Neural cell (in vitro differentiated cells): Measurements from ENCODE around the gene AXL. TPM values are rescaled to one million over a fixed set of nuclear protein-coding genes. Genes with fewer than 3 reads are reported as not detected.

Experiments used
- H2AFZ ChIP-seq: fragments of 200-600, 300-800 bp; sonication (generic), shearing (Covaris generic); 2 replicates; pipeline ENCODE4 v1.6.0; 2014; ENCODE audit warnings: low read depth, mild to moderate bottlenecking, antibody characterized with exemption, low read length, moderate library complexity
- H3F3A ChIP-seq: fragments of 200-600 bp; shearing (Covaris generic); 2 replicates; pipeline ENCODE4 v1.6.1; 2016; ENCODE audit warnings: mild to moderate bottlenecking, moderate library complexity, mixed read lengths, antibody characterized with exemption, low read length; ENCODE audit not compliant: insufficient read depth, poor library complexity, severe bottlenecking
- H3K27ac ChIP-seq: fragments of 200-600, 300-800 bp; sonication (generic), shearing (Covaris generic); 2 replicates; pipeline ENCODE4 v1.5.1; 2014; ENCODE audit warnings: mild to moderate bottlenecking, low read length, moderate library complexity
- H3K27me3 ChIP-seq: fragments of 300-800, 200-600 bp; sonication (generic), shearing (Covaris generic); 2 replicates; pipeline ENCODE4 v1.6.0; 2014; ENCODE audit warnings: mild to moderate bottlenecking, low read depth, low read length, moderate library complexity; ENCODE audit not compliant: insufficient read depth
- H3K36me3 ChIP-seq: fragments of 300-800, 200-600 bp; sonication (generic), shearing (Covaris generic); 2 replicates; pipeline ENCODE4 v1.5.1; 2014; ENCODE audit warnings: mild to moderate bottlenecking, antibody characterized with exemption, low read length, moderate library complexity; ENCODE audit not compliant: insufficient read depth
- H3K4me2 ChIP-seq: fragments of 300-800, 200-600 bp; sonication (generic), shearing (Covaris generic); 2 replicates; pipeline ENCODE4 v1.6.0; 2014; ENCODE audit warnings: mild to moderate bottlenecking, low read length
- H3K4me3 ChIP-seq: fragments of 300-800, 200-600 bp; sonication (generic), shearing (Covaris generic); 2 replicates; pipeline ENCODE4 v1.5.1; 2014; ENCODE audit warnings: mild to moderate bottlenecking, low read length, moderate library complexity
- H3K79me2 ChIP-seq: fragments of 200-600 bp; shearing (Covaris generic); replicated peaks from 2 replicates; pipeline ENCODE4 v1.6.0; 2014; ENCODE audit warnings: mild to moderate bottlenecking, low read length, moderate library complexity; ENCODE audit not compliant: insufficient read depth
- H3K9ac ChIP-seq: fragments of 300-800, 200-600 bp; sonication (generic), shearing (Covaris generic); 2 replicates; pipeline ENCODE4 v1.6.1; 2016; ENCODE audit warnings: mild to moderate bottlenecking, low read length, mixed read lengths
- H3K9me2 ChIP-seq: fragments of 200-600 bp; shearing (Covaris generic); 2 replicates; pipeline ENCODE4 v1.6.1; 2016; ENCODE audit warnings: mild to moderate bottlenecking, low read length, mixed read lengths; ENCODE audit not compliant: insufficient read depth
- H3K9me3 ChIP-seq: fragments of 200-600, 300-800 bp; sonication (generic), shearing (Covaris generic); 2 replicates; pipeline ENCODE4 v1.6.1; 2016; ENCODE audit warnings: mild to moderate bottlenecking, mixed run types, low read length, moderate library complexity, mixed read lengths
- H4K20me1 ChIP-seq: fragments of 200-600 bp; shearing (Covaris generic); 2 replicates; pipeline ENCODE4 v1.6.1; 2016; ENCODE audit warnings: mild to moderate bottlenecking, mixed run types; ENCODE audit not compliant: insufficient read depth
- EP300 ChIP-seq: fragments of 450-650 bp; conservative IDR thresholded peaks from 2 replicates; pipeline ENCODE4 v1.6.1; 2014; ENCODE audit warnings: antibody characterized with exemption, mild to moderate bottlenecking, moderate library complexity; ENCODE audit not compliant: poor library complexity, severe bottlenecking
- EZH2 ChIP-seq: fragments of 200-600, 300-800 bp; shearing (Covaris generic), sonication (generic); IDR thresholded peaks from 2 replicates; pipeline ENCODE4 v1.6.1; 2014; ENCODE audit warnings: antibody characterized with exemption, low read length, borderline replicate concordance, mild to moderate bottlenecking; ENCODE audit not compliant: insufficient read depth, poor library complexity, severe bottlenecking
- MXI1 ChIP-seq: fragments of 450-650 bp; conservative IDR thresholded peaks from 2 replicates; pipeline ENCODE4 v1.6.1; 2014; ENCODE audit warnings: antibody characterized with exemption, mild to moderate bottlenecking; ENCODE audit not compliant: poor library complexity, severe bottlenecking
- POLR2AphosphoS5 ChIP-seq: IDR thresholded peaks from 2 replicates; pipeline ENCODE4 v1.6.1; 2012
- RAD21 ChIP-seq: fragments of 450-650 bp; conservative IDR thresholded peaks from 2 replicates; pipeline ENCODE4 v1.6.1; 2014; ENCODE audit warnings: antibody characterized with exemption, mild to moderate bottlenecking, moderate library complexity
- SMC3 ChIP-seq: fragments of 450-650 bp; conservative IDR thresholded peaks from 2 replicates; pipeline ENCODE4 v1.6.1; 2014; ENCODE audit warnings: antibody characterized with exemption, mild to moderate bottlenecking, moderate library complexity; ENCODE audit not compliant: poor library complexity
- TAF1 ChIP-seq: IDR thresholded peaks from 2 replicates; pipeline ENCODE4 v1.6.1; 2012; ENCODE audit warnings: low read depth
- polyA plus RNA-seq: library from polyadenylated mRNA; depleted of rRNA; stranded (reverse); fragments of >200 nt; gene quantifications from 2 replicates; pipeline ENCODE4 v1.2.3, GENCODE V29; 2014
- TF ChIP-seq, protein P1 (sequence below): IDR thresholded peaks from 2 replicates; pipeline ENCODE4 v1.6.1; 2012; ENCODE audit warnings: borderline replicate concordance
- TF ChIP-seq, protein P2 (sequence below): fragments of 450-650 bp; IDR thresholded peaks from 2 replicates; pipeline ENCODE4 v1.5.1; 2014; ENCODE audit warnings: antibody characterized with exemption, mild to moderate bottlenecking, moderate library complexity; ENCODE audit not compliant: poor library complexity, severe bottlenecking

The AXL gene
- polyA plus RNA-seq, 1 donor from 2014 or later, result 0.10 TPM

GRCh38 chr19:41253660-41254059 is 34.6 kb downstream of the AXL start:
- no peaks in the 10 kb centered on the region for H3K79me2 ChIP-seq
- no peak overlapping the region for H3K9ac ChIP-seq
- no peaks in the 10 kb centered on the region for H3K27me3 ChIP-seq
- H3K9me2 ChIP-seq, result no peaks in the 10 kb centered on the region
- no peak overlapping the region for H3K4me3 ChIP-seq
- H3K9me3 ChIP-seq, result no peaks in the 10 kb centered on the region
- no peaks in the 10 kb centered on the region for H3K36me3 ChIP-seq
- no peak overlapping the region for H2AFZ ChIP-seq
- no peaks in the 10 kb centered on the region for H3F3A ChIP-seq
- H3K27ac ChIP-seq, result no peak overlapping the region
- H4K20me1 ChIP-seq, result no peaks in the 10 kb centered on the region
- H3K4me2 ChIP-seq, result no peak overlapping the region
- TF ChIP-seq RAD21, result no peak
- no peak for TF ChIP-seq EZH2
- TF ChIP-seq POLR2AphosphoS5, result no peak
- no peak for TF ChIP-seq SMC3
- TF ChIP-seq, protein P1, sequence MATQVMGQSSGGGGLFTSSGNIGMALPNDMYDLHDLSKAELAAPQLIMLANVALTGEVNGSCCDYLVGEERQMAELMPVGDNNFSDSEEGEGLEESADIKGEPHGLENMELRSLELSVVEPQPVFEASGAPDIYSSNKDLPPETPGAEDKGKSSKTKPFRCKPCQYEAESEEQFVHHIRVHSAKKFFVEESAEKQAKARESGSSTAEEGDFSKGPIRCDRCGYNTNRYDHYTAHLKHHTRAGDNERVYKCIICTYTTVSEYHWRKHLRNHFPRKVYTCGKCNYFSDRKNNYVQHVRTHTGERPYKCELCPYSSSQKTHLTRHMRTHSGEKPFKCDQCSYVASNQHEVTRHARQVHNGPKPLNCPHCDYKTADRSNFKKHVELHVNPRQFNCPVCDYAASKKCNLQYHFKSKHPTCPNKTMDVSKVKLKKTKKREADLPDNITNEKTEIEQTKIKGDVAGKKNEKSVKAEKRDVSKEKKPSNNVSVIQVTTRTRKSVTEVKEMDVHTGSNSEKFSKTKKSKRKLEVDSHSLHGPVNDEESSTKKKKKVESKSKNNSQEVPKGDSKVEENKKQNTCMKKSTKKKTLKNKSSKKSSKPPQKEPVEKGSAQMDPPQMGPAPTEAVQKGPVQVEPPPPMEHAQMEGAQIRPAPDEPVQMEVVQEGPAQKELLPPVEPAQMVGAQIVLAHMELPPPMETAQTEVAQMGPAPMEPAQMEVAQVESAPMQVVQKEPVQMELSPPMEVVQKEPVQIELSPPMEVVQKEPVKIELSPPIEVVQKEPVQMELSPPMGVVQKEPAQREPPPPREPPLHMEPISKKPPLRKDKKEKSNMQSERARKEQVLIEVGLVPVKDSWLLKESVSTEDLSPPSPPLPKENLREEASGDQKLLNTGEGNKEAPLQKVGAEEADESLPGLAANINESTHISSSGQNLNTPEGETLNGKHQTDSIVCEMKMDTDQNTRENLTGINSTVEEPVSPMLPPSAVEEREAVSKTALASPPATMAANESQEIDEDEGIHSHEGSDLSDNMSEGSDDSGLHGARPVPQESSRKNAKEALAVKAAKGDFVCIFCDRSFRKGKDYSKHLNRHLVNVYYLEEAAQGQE, result no peak
- no peak for TF ChIP-seq TAF1
- TF ChIP-seq, protein P2, sequence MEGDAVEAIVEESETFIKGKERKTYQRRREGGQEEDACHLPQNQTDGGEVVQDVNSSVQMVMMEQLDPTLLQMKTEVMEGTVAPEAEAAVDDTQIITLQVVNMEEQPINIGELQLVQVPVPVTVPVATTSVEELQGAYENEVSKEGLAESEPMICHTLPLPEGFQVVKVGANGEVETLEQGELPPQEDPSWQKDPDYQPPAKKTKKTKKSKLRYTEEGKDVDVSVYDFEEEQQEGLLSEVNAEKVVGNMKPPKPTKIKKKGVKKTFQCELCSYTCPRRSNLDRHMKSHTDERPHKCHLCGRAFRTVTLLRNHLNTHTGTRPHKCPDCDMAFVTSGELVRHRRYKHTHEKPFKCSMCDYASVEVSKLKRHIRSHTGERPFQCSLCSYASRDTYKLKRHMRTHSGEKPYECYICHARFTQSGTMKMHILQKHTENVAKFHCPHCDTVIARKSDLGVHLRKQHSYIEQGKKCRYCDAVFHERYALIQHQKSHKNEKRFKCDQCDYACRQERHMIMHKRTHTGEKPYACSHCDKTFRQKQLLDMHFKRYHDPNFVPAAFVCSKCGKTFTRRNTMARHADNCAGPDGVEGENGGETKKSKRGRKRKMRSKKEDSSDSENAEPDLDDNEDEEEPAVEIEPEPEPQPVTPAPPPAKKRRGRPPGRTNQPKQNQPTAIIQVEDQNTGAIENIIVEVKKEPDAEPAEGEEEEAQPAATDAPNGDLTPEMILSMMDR, result no peak
- no peak for TF ChIP-seq EP300
- no peak for TF ChIP-seq MXI1

- Histone ChIP-seq H3K9me2 (no peaks in the 10 kb centered on the region), H3K27me3 (no peaks in the 10 kb centered on the region), H3K9ac (no peak overlapping the region), H3K79me2 (no peaks in the 10 kb centered on the region), H3K36me3 (no peaks in the 10 kb centered on the region), H3K27ac (no peak overlapping the region), H3F3A (no peaks in the 10 kb centered on the region), H2AFZ (no peak overlapping the region), H3K9me3 (no peaks in the 10 kb centered on the region), H4K20me1 (no peaks in the 10 kb centered on the region), H3K4me3 (no peak overlapping the region), H3K4me2 (no peak overlapping the region)
- TF ChIP-seq TAF1 (no peak), POLR2AphosphoS5 (no peak), SMC3 (no peak), RAD21 (no peak), EP300 (no peak)
- TF ChIP-seq, protein P2, result no peak
- TF ChIP-seq, protein P1, result no peak
These were observed 36.1 kb downstream of the AXL start for GRCh38 chr19:41255171-41255570.
